Endothelial cell of umbilical vein (primary cell): ENCODE results near the gene RNF151.

Experiments
- CTCF ChIP-seq, 2 donors: IDR thresholded peaks; 1 replicate in 1 of 2; 2 replicates in 1 of 2; pipeline ENCODE4 v1.5.1; 2011; ENCODE audit warnings: low read length in 2 of 2, mild to moderate bottlenecking in 2 of 2, moderate library complexity in 2 of 2, control low read depth in 1 of 2, inconsistent platforms in 1 of 2, low read depth in 1 of 2; ENCODE audit not compliant: insufficient read depth in 1 of 2; ENCODE audit errors: extremely low read depth in 1 of 2
- EZH2 ChIP-seq: IDR thresholded peaks from 2 replicates; pipeline ENCODE4 v1.6.1; 2012; ENCODE audit warnings: borderline replicate concordance, low read depth, mild to moderate bottlenecking, moderate library complexity, low read length, inconsistent platforms; ENCODE audit not compliant: severe bottlenecking
- FOS ChIP-seq: IDR thresholded peaks from 2 replicates; pipeline ENCODE4 v1.6.1; 2011; ENCODE audit warnings: mild to moderate bottlenecking, low read length, moderate library complexity, borderline replicate concordance; ENCODE audit not compliant: insufficient read depth
- POLR2A ChIP-seq: IDR thresholded peaks from 2 replicates; pipeline ENCODE4 v1.6.1; 2012; ENCODE audit warnings: low read depth, mild to moderate bottlenecking, control low read depth, low read length
- POLR2AphosphoS5 ChIP-seq: IDR thresholded peaks from 2 replicates; pipeline ENCODE4 v1.6.1; 2012; ENCODE audit warnings: low read depth, mild to moderate bottlenecking, control low read depth, low read length, moderate library complexity; ENCODE audit not compliant: insufficient read depth

GRCh38 chr16:2016407-2016922 lies 49.8 kb downstream of the RNF151 start:
- peak; percentile 55 to 66 for TF ChIP-seq CTCF (IDR thresholded peaks at IDR 0.05; ENCODE audit: extremely low read depth in 1 of 2, insufficient read depth in 1 of 2, low read depth in 1 of 2, low read length in 2 of 2)
- no peak for TF ChIP-seq POLR2A
- TF ChIP-seq POLR2AphosphoS5 = no peak
- TF ChIP-seq EZH2 = no peak
- TF ChIP-seq FOS = no peak
